Erythroblast (primary cell): Measurements from ENCODE around the gene GH1.

ENCODE experiments used
- GATA1 ChIP-seq: IDR thresholded peaks from 2 replicates; pipeline ENCODE4 v1.6.1; 2011; ENCODE audit warnings: low read depth, mild to moderate bottlenecking, control low read depth, low read length, moderate library complexity
- POLR2A ChIP-seq: IDR thresholded peaks from 2 replicates; pipeline ENCODE4 v1.6.1; 2011; ENCODE audit warnings: mild to moderate bottlenecking, low read length

DNA sequence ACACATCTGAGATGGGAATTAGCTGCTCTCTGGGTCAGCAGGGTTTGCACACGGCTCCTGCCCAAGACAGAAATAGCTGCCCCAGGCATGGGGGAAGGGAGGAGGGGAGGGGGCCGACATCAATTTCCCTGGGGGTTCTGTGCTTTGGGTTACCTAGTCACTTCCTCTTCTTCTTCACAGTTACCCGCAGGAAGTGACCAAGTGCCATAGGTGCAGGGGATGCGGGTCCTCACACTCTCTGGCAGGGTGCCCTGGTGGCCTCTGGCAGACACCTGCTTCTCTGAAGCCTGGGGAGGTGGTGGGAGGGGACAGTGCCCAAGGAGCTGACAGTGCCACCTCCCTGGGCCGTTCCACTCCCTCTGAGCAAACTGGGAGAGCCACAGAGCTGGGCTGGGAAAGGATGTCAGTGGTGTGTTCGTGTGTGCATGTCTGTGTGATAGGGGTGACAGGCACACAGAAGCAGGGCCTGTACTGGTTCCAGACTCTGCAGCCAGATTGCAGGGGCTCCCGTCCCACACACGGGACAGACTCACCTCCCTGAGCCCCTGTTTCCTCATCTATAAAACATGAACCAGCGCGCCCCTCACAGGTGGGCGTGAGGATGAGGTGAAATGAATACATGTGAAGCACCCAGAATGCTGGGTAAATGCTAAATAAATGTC, 35.9 kb upstream of the GH1 start:
- no peak for TF ChIP-seq POLR2A
- TF ChIP-seq GATA1: no peak
